HUDEP-2 (cell line): ENCODE results near the gene DLG2.
"Not testable (repeated sequence)": the region's sequence is repeated elsewhere in the genome, so short reads cannot be mapped to it uniquely, and the experiment has no call there.

Experiments used
- DNase-seq, 76 experiments: peaks; one replicate each; lab custom pipeline; 2025; ENCODE audit not compliant: unreplicated experiment in 76 of 76; lab: John Stamatoyannopoulos, UW

The DLG2 gene

GRCh38 chr11:83601201-83601913 lies 2025.8 kb downstream of the DLG2 start:
- no peak for DNase-seq

GRCh38 chr11:83600661-83601060 lies 2026.5 kb downstream of the DLG2 start:
- DNase-seq = no peak

- DNase-seq = no peak
Measured at GRCh38 chr11:83599066-83599465, 2028.1 kb downstream of the DLG2 start.

GRCh38 chr11:83587797-83588196 lies 2039.3 kb downstream of the DLG2 start:
- not testable (repeated sequence) for DNase-seq

- no peak for DNase-seq
Measured at GRCh38 chr11:83583757-83584366, 2043.3 kb downstream of the DLG2 start.

GRCh38 chr11:83574519-83574918 lies 2052.6 kb downstream of the DLG2 start:
- no peak for DNase-seq

- no peak for DNase-seq
Measured at GRCh38 chr11:83572581-83573496, 2054.3 kb downstream of the DLG2 start.

- no peak for DNase-seq
Measured at GRCh38 chr11:83571302-83571701, 2055.8 kb downstream of the DLG2 start.

GRCh38 chr11:83569134-83569805 lies 2057.9 kb downstream of the DLG2 start:
- DNase-seq = no peak

GRCh38 chr11:83568516-83568915 lies 2058.6 kb downstream of the DLG2 start:
- no peak for DNase-seq

- DNase-seq = no peak
Measured at GRCh38 chr11:83566950-83567349, 2060.2 kb downstream of the DLG2 start.

GRCh38 chr11:83564870-83565269 lies 2062.3 kb downstream of the DLG2 start:
- DNase-seq = no peak

GRCh38 chr11:83558281-83558680 lies 2068.9 kb downstream of the DLG2 start:
- DNase-seq = no peak

GRCh38 chr11:83557653-83558052 lies 2069.5 kb downstream of the DLG2 start:
- DNase-seq = no peak

GRCh38 chr11:83554876-83555275 lies 2072.3 kb downstream of the DLG2 start:
- DNase-seq = no peak

- peak in 2 of 76 experiments; percentile 0 to 3 for DNase-seq
Measured at GRCh38 chr11:83549984-83550667, 2077.0 kb downstream of the DLG2 start.

GRCh38 chr11:83546368-83546767 lies 2080.8 kb downstream of the DLG2 start:
- DNase-seq = no peak

- DNase-seq = no peak
Measured at GRCh38 chr11:83545494-83546260, 2081.5 kb downstream of the DLG2 start.

- DNase-seq = no peak
Measured at GRCh38 chr11:83544846-83545245, 2082.3 kb downstream of the DLG2 start.
